C4-2B (cell line): ENCODE data around the gene SPDYE4.
"Not testable (repeated sequence)": the region's sequence is repeated elsewhere in the genome, so short reads cannot be mapped to it uniquely, and the experiment has no call there.

Source experiments
- H3K27ac ChIP-seq: fragments of 450-650 bp; 2 replicates; pipeline ENCODE4 v1.5.1; 2017
- ZFX ChIP-seq: fragments of 450-650 bp; IDR thresholded peaks from 2 replicates; pipeline ENCODE4 v1.6.1; 2017
- TF ChIP-seq, protein P1 (sequence below): fragments of 450-650 bp; conservative IDR thresholded peaks from 2 replicates; pipeline ENCODE4 v1.5.1; 2017; ENCODE audit warnings: mild to moderate bottlenecking

Gene SPDYE4

DNA sequence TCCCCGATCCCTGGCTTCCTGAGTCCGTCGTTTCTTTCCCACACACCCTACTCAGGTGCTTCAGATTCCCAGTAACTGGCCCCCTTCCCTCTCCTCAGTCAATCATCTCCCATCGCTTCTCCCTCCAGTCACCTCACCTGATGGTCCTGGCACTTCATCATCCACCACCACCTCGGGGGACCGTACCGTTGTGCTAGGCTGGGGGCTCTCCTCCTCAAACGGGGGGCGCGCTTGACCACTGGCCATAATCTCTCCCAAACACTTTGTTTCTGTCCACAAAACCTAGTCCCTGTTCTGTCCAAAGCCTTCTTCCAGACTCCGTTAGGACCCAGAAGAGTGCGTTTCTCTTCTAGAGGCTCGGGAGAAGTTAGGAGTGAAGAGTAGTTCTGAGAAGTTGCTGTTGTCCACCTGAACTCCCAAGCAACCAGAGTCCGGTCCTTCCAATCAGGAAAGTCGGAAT lies at the start of gene SPDYE4:
SPDYE4 (minus strand) TSS at position 410 of the 460 bp plus-strand sequence; CDS start at position 246, 164 bp downstream.
- no peak for TF ChIP-seq ZFX
- TF ChIP-seq, protein P1, sequence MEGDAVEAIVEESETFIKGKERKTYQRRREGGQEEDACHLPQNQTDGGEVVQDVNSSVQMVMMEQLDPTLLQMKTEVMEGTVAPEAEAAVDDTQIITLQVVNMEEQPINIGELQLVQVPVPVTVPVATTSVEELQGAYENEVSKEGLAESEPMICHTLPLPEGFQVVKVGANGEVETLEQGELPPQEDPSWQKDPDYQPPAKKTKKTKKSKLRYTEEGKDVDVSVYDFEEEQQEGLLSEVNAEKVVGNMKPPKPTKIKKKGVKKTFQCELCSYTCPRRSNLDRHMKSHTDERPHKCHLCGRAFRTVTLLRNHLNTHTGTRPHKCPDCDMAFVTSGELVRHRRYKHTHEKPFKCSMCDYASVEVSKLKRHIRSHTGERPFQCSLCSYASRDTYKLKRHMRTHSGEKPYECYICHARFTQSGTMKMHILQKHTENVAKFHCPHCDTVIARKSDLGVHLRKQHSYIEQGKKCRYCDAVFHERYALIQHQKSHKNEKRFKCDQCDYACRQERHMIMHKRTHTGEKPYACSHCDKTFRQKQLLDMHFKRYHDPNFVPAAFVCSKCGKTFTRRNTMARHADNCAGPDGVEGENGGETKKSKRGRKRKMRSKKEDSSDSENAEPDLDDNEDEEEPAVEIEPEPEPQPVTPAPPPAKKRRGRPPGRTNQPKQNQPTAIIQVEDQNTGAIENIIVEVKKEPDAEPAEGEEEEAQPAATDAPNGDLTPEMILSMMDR, result no peak
- no peak within 1 kb of the TSS for H3K27ac ChIP-seq

GRCh38 chr17:8806926-8807550 lies 48.7 kb upstream of the SPDYE4 start:
- no peak overlapping the region for H3K27ac ChIP-seq
- TF ChIP-seq ZFX, result no peak
- TF ChIP-seq, protein P1, result no peak

DNA sequence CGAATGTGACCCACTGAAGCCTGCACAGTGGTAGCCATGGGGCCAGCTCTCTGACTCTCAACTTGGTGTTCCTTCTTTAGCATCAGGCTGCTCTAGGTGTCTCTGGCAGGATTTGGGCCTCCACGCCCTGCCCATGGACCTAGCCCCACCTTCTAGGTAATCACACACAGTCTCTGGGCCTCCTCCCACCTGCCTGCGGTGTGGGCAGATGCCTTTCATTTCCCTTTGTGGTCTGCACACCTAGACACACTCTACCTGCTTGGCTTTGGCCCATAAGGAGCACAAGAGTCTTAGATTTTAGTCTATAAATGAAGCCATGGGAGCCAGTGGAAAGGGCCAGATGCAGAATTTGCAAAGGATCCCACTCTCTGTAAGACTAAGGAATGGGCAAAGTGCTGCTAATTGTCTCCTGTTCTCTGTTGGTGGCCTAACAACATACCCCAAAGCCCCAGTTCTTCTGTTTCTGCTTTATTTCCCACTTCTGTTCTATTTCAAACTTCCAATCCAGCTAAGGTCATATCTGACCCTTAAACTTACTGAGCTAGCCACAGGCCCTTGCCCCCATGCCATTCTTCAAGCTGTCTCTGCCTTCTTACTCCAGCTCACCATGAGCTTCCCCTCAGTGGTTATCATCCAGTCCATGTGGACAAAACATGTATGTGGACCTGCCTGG lies 48.0 kb upstream of the SPDYE4 start:
- no peak for TF ChIP-seq ZFX
- TF ChIP-seq, protein P1, result no peak
- H3K27ac ChIP-seq, result no peak overlapping the region

DNA sequence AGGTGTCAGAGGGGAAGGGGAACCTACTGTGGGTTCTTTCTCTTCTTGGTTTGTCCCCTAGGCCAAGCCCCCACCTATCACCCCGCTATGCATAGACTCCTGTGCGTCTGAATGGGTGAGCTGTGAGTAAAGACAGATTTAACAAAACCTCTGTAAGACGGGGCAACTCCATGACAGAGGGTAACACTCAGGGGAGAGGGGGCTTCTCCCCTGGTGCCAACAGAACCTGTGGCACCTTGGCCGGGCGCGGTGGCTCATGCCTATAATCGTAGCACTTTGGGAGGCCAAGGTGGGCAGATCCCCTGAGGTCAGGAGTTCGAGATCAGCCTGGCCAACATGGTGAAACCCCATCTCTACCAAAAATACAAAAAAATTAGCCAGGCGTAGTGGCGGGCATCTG lies 47.0 kb upstream of the SPDYE4 start:
- not testable (repeated sequence) for H3K27ac ChIP-seq

DNA sequence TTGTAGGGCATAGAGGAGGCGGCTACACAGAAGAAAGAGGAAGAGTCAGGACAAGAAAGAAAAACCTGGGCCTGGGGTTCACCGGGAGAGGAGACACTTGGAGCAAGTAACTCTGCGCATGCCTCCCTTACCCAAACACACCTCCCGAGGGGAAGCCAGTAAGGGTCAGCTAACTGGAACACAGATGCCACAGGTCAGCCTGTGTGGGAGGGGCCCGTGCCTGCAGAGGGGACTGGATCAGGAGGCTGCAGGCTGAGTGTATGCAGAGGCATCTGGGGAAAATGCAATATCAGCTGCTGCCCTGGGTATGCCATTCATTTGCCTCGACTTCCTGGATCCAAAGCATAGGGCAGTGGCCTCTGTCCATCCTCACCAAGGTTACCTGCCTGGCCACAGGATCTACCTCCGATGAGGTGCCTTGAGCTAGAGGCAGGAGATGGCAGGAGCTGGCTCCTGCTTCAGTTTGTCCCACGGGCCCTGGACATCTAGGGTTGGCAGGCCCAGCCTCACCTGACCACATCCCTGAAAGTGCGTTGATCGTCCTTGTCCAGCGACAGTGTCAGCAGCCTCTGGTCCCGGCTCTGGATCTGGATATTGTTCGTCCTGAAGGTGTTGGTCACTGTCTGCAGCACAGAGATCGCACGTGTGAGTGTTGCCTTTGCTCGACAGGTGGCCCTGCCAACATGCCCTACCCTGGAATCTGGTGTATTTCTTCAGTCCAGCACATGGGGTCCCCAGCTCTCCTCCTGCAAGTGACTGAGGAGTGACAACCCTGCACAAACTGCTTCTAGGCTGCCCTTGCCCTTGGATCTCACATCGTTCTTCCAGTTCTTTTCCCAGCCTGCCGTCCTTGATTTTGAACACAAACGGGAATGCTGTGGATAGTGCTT lies 45.4 kb upstream of the SPDYE4 start:
- H3K27ac ChIP-seq, result no peak overlapping the region
- TF ChIP-seq, protein P1, result no peak
- TF ChIP-seq ZFX, result no peak

- H3K27ac ChIP-seq, result no peak overlapping the region
- TF ChIP-seq, protein P1, result no peak
- TF ChIP-seq ZFX, result no peak
Measured at GRCh38 chr17:8801135-8801840, 42.9 kb upstream of the SPDYE4 start.

DNA sequence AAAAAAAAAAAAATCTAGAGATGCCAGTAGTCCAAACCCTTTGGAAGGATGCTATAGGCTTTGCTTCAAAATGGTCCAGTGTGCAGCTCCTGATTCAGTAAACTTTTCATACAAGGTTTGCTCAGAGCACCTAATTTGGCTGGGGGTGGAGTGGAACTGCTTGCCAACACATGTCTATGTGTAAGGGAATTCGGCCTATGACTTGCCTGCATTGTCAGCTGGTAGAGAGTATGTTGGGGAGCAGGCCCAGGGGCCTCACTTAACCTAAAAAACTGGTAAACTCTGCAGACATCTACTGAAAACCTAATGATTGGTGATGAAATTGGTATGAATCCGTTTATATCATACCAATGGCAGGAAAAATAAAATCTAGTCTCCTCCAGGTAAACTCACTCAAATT lies 42.3 kb upstream of the SPDYE4 start:
- H3K27ac ChIP-seq, result no peak overlapping the region
- TF ChIP-seq, protein P1, result no peak
- no peak for TF ChIP-seq ZFX
